Lower leg skin (tissue), 4 donors: ENCODE data around the gene CREB5. TPM values are rescaled to one million over a fixed set of nuclear protein-coding genes. Genes with fewer than 3 reads are reported as not detected.

Source experiments
- DNase-seq, 2 donors: peaks; one replicate each; pipeline ENCODE4 v3.0.0-alpha.2; 2019; ENCODE audit warnings: low spot score in 2 of 2
- H3K4me3 ChIP-seq: fragments of 200-600 bp; sonication (generic); 2 replicates; pipeline ENCODE4 v1.5.1; 2017; ENCODE audit warnings: mild to moderate bottlenecking, low read depth; ENCODE audit not compliant: poor library complexity, severe bottlenecking
- POLR2A ChIP-seq, 2 donors: fragments of 450-650 bp; IDR thresholded peaks; one replicate each; pipeline ENCODE4 v1.6.1; 2016 to 2017; ENCODE audit warnings: antibody characterized with exemption in 2 of 2, mild to moderate bottlenecking in 1 of 2, moderate library complexity in 1 of 2
- WGBS, 2 donors: methylation state at CpG; one replicate each; pipeline ENCODE4 v1.1.5; 2018; 5-methylcytosine and 5-hydroxymethylcytosine counted together
- intact Hi-C: fragments of 100-400 bp; cut with DNase I; formaldehyde crosslinking; loops from one replicate; pipeline ENCODE4 v1.15.0; 2023; ENCODE audit warnings: low total_unique reads
- total RNA-seq, 4 donors: library from RNA; depleted of rRNA; stranded (reverse); fragments of >200 nt; gene quantifications; one replicate each; pipeline ENCODE4 v1.1.0, GENCODE V29; 2016
- TF ChIP-seq, protein P1 (sequence below), 3 donors: fragments of 450-650 bp; IDR thresholded peaks; one replicate each; pipeline ENCODE4 v1.5.1; 2016; ENCODE audit warnings: antibody characterized with exemption in 3 of 3, mild to moderate bottlenecking in 3 of 3, moderate library complexity in 2 of 3

The CREB5 gene
- total RNA-seq, 4 donors from 2014 or later, result 2.5 to 15.0 (median 5.4) TPM

- 83 to 90% methylated on average over 2 of the region's 2 CpGs for WGBS, 2 donors
- intact Hi-C loops, result no loop called here
- H3K4me3 ChIP-seq, result no peak overlapping the region
- no peak for DNase-seq
- TF ChIP-seq, protein P1, sequence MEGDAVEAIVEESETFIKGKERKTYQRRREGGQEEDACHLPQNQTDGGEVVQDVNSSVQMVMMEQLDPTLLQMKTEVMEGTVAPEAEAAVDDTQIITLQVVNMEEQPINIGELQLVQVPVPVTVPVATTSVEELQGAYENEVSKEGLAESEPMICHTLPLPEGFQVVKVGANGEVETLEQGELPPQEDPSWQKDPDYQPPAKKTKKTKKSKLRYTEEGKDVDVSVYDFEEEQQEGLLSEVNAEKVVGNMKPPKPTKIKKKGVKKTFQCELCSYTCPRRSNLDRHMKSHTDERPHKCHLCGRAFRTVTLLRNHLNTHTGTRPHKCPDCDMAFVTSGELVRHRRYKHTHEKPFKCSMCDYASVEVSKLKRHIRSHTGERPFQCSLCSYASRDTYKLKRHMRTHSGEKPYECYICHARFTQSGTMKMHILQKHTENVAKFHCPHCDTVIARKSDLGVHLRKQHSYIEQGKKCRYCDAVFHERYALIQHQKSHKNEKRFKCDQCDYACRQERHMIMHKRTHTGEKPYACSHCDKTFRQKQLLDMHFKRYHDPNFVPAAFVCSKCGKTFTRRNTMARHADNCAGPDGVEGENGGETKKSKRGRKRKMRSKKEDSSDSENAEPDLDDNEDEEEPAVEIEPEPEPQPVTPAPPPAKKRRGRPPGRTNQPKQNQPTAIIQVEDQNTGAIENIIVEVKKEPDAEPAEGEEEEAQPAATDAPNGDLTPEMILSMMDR (IDR thresholded peaks at IDR 0.05), result no peak
- TF ChIP-seq POLR2A (IDR thresholded peaks at IDR 0.05), result no peak
Observed at GRCh38 chr7:28705350-28705749, 293.0 kb downstream of the CREB5 start.

GRCh38 chr7:28706584-28706983 lies 294.3 kb downstream of the CREB5 start:
- 61 to 73% methylated on average over 1 of the region's 1 CpG for WGBS, 2 donors
- TF ChIP-seq, protein P1 (IDR thresholded peaks at IDR 0.05), result no peak
- no peak for TF ChIP-seq POLR2A (IDR thresholded peaks at IDR 0.05)
- intact Hi-C loops, result no loop called here
- no peak for DNase-seq
- no peak overlapping the region for H3K4me3 ChIP-seq

DNA sequence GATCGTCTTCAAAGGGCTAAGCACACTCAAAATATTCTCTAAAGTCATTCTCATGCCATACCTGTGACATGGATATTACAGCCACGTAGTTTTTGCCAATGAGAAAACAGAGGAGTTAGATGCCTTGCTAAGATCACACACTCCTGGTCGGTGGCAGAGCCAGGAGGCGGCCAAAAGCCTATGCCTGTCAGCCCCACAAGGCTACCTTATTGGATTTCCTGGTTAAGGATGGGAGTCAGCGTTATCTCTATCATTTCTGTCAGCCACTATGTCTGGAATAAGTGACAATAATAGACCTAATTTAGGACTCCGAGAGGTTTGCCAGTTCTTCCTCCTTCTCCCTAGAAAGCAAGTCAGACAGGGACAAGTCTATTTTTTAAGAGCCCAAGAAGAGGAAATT lies 295.0 kb downstream of the CREB5 start:
- 77 to 83% methylated on average over 6 of the region's 6 CpGs for WGBS, 2 donors
- TF ChIP-seq, protein P1 (IDR thresholded peaks at IDR 0.05), result no peak
- no peak for TF ChIP-seq POLR2A (IDR thresholded peaks at IDR 0.05)
- H3K4me3 ChIP-seq, result no peak overlapping the region
- no peak for DNase-seq
- intact Hi-C loops, result no loop called here

DNA sequence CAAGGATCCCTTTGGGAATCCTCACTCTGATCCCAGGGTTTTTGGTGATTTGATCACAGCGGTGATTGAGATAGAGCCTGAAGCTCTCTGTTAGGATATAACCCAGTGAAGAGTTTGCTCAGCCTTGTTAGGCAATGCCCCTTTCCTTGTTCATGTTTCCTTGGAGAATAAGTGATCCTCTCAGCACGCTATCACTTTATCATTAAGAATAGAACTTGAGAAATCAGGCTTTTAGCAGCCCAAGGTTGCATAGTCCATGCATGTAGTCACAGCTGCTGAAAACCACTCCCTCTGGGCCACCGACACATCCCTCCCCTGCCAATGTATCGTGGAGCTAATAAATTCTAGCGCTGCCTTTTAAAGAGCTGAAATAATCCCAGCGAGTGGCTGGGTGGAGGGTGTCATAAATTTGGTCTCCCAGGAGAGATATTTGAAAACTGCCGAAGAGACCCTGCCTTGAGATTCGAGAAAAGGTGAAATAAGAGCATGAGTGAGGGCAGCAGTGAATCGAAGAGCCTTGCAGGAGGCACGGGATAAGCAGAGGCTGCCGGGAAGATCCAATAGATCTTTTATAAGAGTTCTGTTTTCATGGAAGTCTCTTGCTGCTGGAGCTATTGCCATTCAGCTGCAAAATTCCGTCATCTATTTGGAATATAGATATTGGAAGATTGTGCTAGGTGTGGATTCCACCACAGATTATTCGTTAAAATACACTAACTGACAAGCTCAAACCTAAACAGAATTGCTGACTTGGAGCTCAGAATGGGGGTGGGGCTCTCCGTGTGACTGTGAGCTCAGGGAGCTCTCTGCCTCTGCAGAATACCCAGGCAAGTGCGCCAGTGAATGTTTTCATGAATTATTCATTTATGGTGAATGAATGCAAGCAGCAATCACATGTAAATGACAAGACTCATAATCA lies 296.0 kb downstream of the CREB5 start:
- WGBS, 2 donors, result 42 to 47% methylated on average over 15 of the region's 15 CpGs
- no peak for DNase-seq
- no peak overlapping the region for H3K4me3 ChIP-seq
- TF ChIP-seq, protein P1 (IDR thresholded peaks at IDR 0.05), result no peak
- TF ChIP-seq POLR2A (IDR thresholded peaks at IDR 0.05), result no peak
- intact Hi-C loops, result no loop called here

- intact Hi-C loops, result loop anchor here (5.0 kb wide), 1 partner anchor 1587 kb away; no protein-coding TSS in a partner anchor
- no peak for TF ChIP-seq POLR2A (IDR thresholded peaks at IDR 0.05)
- TF ChIP-seq, protein P1 (IDR thresholded peaks at IDR 0.05), result no peak
- no peak overlapping the region for H3K4me3 ChIP-seq
- WGBS, 2 donors, result 74% methylated on average over 6 of the region's 6 CpGs
- DNase-seq, result no peak
Observed at GRCh38 chr7:28709748-28710147, 297.4 kb downstream of the CREB5 start.
